Measurements from ENCODE around the gene GNA15. TPM values are rescaled to one million over a fixed set of nuclear protein-coding genes. Genes with fewer than 3 reads are reported as not detected.

Gene GNA15
- total RNA-seq, 1 experiment from 2014 or later: not detected

DNA sequence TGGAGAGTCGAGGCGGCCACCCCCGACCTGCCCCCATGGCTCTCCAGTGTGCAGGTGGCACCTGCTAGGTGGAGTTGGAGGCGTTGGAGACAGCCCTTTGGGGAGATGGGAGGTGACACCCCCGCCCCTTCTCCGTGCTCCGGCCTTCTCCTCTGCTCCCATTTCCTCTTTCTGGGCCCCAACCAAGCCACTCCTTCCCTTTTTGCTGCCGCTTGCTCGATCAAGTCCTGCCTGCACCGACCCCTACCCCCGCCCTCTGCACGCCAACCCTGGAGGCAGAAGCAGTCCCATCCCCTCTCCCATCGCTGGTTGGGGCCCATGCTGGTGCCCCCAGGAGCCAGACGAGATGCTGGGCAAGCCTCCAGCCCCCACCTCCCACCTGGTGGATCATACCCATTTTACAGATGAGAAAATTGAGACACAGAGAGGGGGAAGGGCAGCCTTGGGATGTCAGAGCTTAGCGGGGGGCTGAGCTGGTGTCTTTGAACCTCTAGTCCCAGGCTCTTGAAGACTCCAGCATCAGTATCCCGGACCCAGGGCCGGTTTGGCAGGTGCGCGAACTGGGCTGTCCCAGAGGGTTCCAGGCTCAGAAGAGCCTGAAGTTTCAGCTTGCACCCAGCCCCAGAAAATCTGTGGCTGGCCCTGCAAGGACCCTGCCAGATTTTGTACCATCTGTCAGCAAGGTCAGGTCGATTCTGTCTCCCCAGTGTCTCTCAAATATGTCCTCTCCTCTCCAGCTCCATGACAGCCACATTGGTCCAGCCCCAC is 10.3 kb downstream of the GNA15 start:
- ChIA-PET CTCF (interaction anchor here (0.6 kb wide), 1 partner anchor 17 kb away, joined by 3 read pairs; no protein-coding TSS in a partner anchor), POLR2A (no interaction called here)
- Mint-ChIP-seq H3K4me1 (ENCODE audit: low read depth, unreplicated experiment) (no peaks in the 10 kb centered on the region), H3K9me3 (ENCODE audit: unreplicated experiment) (no peaks in the 10 kb centered on the region), H3K4me3 (ENCODE audit: unreplicated experiment) (no peak overlapping the region), H3K27me3 (ENCODE audit: insufficient read depth, unreplicated experiment) (peaks cover 7% of the 10 kb centered on the region), H3K27ac (ENCODE audit: unreplicated experiment) (no peak overlapping the region), H3K36me3 (ENCODE audit: insufficient read depth, unreplicated experiment) (no peaks in the 10 kb centered on the region)
- Histone ChIP-seq H3K4me1 (no peaks in the 10 kb centered on the region), H3K9me3 (no peaks in the 10 kb centered on the region), H3K4me3 (ENCODE audit: low read depth, low read length) (no peak overlapping the region), H3K36me3 (ENCODE audit: control insufficient read depth, insufficient read depth, low read length) (no peaks in the 10 kb centered on the region), H3K27me3 (replicated peaks; ENCODE audit: control insufficient read depth, insufficient read depth, low read length) (no peaks in the 10 kb centered on the region)
- TF ChIP-seq, protein P1, sequence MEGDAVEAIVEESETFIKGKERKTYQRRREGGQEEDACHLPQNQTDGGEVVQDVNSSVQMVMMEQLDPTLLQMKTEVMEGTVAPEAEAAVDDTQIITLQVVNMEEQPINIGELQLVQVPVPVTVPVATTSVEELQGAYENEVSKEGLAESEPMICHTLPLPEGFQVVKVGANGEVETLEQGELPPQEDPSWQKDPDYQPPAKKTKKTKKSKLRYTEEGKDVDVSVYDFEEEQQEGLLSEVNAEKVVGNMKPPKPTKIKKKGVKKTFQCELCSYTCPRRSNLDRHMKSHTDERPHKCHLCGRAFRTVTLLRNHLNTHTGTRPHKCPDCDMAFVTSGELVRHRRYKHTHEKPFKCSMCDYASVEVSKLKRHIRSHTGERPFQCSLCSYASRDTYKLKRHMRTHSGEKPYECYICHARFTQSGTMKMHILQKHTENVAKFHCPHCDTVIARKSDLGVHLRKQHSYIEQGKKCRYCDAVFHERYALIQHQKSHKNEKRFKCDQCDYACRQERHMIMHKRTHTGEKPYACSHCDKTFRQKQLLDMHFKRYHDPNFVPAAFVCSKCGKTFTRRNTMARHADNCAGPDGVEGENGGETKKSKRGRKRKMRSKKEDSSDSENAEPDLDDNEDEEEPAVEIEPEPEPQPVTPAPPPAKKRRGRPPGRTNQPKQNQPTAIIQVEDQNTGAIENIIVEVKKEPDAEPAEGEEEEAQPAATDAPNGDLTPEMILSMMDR (IDR thresholded peaks at IDR 0.05; ENCODE audit: insufficient read depth in 1 of 2, low read depth in 1 of 2, low read length in 1 of 2, severe bottlenecking in 1 of 2, unreplicated experiment in 1 of 2): no peak
- intact Hi-C loops (cut with micrococcal nuclease; ENCODE audit: unreplicated experiment): no loop called here
- BruUV-seq (replicated peaks): no TSS peak
- DNase-seq: no peak

DNA sequence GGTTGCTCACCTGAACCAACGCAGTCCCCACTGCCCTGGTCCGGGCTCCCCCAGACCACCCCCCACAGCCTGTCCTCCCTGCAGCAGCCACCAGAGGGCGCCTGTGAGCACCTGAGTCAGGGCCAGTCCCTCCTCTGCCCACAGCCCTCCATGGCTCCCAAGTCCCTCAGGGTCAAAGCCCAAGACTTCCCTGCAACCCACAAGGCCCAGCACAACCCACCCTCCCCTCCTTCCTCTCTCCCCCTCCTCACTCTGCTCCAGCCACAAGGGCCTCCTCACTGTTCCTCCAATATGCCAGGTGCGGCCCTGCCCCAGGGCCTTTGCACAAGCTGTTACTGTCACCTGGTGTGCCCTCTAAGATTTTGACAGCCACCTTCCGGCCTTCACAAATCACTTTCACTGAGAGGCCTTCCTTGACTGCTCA is 10.9 kb downstream of the GNA15 start:
- Histone ChIP-seq H3K9me3 (no peaks in the 10 kb centered on the region), H3K36me3 (ENCODE audit: control insufficient read depth, insufficient read depth, low read length) (no peaks in the 10 kb centered on the region), H3K4me1 (no peaks in the 10 kb centered on the region), H3K27me3 (replicated peaks; ENCODE audit: control insufficient read depth, insufficient read depth, low read length) (no peaks in the 10 kb centered on the region), H3K4me3 (ENCODE audit: low read depth, low read length) (no peak overlapping the region)
- DNase-seq: peak in 1 of 2 experiments; percentile 56
- Mint-ChIP-seq H3K4me1 (ENCODE audit: low read depth, unreplicated experiment) (no peaks in the 10 kb centered on the region), H3K4me3 (ENCODE audit: unreplicated experiment) (no peak overlapping the region), H3K27me3 (ENCODE audit: insufficient read depth, unreplicated experiment) (peaks cover 7% of the 10 kb centered on the region), H3K36me3 (ENCODE audit: insufficient read depth, unreplicated experiment) (no peaks in the 10 kb centered on the region), H3K9me3 (ENCODE audit: unreplicated experiment) (no peaks in the 10 kb centered on the region), H3K27ac (ENCODE audit: unreplicated experiment) (no peak overlapping the region)
- ChIA-PET CTCF (interaction anchor here (0.6 kb wide), 1 partner anchor 16 kb away, joined by 3 read pairs; no protein-coding TSS in a partner anchor), POLR2A (no interaction called here)
- intact Hi-C loops (cut with micrococcal nuclease; ENCODE audit: unreplicated experiment): no loop called here
- TF ChIP-seq, protein P1 (IDR thresholded peaks at IDR 0.05; ENCODE audit: insufficient read depth in 1 of 2, low read depth in 1 of 2, low read length in 1 of 2, severe bottlenecking in 1 of 2, unreplicated experiment in 1 of 2): peak; percentile 56 to 64
- BruUV-seq (replicated peaks): no TSS peak

DNA sequence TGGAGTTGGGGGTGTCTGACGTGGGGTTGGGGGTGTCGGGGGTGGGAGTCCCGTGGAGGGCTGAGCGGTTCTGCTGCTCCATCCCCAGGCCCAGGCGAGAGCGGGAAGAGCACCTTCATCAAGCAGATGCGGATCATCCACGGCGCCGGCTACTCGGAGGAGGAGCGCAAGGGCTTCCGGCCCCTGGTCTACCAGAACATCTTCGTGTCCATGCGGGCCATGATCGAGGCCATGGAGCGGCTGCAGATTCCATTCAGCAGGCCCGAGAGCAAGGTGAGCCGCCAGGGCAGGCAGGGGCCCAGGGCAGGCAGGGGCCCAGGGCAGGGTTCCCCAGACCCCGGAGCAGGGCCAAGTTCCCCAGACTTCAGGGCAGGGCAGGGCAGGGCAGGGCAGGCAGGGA is 12.7 kb downstream of the GNA15 start:
- Mint-ChIP-seq H3K9me3 (ENCODE audit: unreplicated experiment) (no peaks in the 10 kb centered on the region), H3K4me1 (ENCODE audit: low read depth, unreplicated experiment) (no peaks in the 10 kb centered on the region), H3K4me3 (ENCODE audit: unreplicated experiment) (no peak overlapping the region), H3K36me3 (ENCODE audit: insufficient read depth, unreplicated experiment) (no peaks in the 10 kb centered on the region), H3K27me3 (ENCODE audit: insufficient read depth, unreplicated experiment) (peaks cover 7% of the 10 kb centered on the region), H3K27ac (ENCODE audit: unreplicated experiment) (no peak overlapping the region)
- H3K4me3 ChIP-seq (ENCODE audit: low read depth, low read length): no peak overlapping the region
- TF ChIP-seq, protein P1 (IDR thresholded peaks at IDR 0.05; ENCODE audit: insufficient read depth in 1 of 2, low read depth in 1 of 2, low read length in 1 of 2, severe bottlenecking in 1 of 2, unreplicated experiment in 1 of 2): no peak
- H3K27me3 ChIP-seq (replicated peaks; ENCODE audit: control insufficient read depth, insufficient read depth, low read length): no peaks in the 10 kb centered on the region
- no peaks in the 10 kb centered on the region for H3K36me3 ChIP-seq (ENCODE audit: control insufficient read depth, insufficient read depth, low read length)
- no peaks in the 10 kb centered on the region for H3K4me1 ChIP-seq
- POLR2A ChIA-PET: no interaction called here
- no peak for DNase-seq
- no TSS peak for BruUV-seq (replicated peaks)
- CTCF ChIA-PET: no interaction called here
- intact Hi-C loops (cut with micrococcal nuclease; ENCODE audit: unreplicated experiment): no loop called here
- no peaks in the 10 kb centered on the region for H3K9me3 ChIP-seq

All from Caco-2 (cell line).